GM10847 (cell line): ENCODE measurements around the gene MAN1C1.

Experiments
- POLR2A ChIP-seq: IDR thresholded peaks from 2 replicates; pipeline ENCODE4 v1.6.1; 2011; ENCODE audit not compliant: insufficient read length; ENCODE audit errors: extremely low read depth

Gene MAN1C1

GRCh38 chr1:25690396-25690956 lies 73.9 kb downstream of the MAN1C1 start:
- no peak for TF ChIP-seq POLR2A

DNA sequence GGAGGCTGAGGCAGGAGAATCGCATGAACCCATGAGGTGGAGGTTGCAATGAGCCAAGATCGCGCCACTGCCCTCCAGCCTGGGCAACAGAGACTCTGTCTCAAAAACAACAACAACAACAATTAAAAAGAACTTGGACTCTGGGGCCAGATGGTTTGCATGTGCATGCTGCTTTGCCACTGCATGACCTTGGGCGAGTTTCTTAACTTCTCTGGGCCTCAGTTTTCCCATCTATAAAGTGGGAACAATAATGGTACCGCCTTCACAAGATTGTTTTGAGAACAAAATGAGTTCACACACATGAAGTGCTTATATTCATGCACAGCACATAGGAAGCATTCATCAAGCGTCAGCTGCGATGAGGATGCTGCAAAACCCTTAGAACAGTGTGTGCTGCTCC lies 74.6 kb downstream of the MAN1C1 start:
- TF ChIP-seq POLR2A: no peak

DNA sequence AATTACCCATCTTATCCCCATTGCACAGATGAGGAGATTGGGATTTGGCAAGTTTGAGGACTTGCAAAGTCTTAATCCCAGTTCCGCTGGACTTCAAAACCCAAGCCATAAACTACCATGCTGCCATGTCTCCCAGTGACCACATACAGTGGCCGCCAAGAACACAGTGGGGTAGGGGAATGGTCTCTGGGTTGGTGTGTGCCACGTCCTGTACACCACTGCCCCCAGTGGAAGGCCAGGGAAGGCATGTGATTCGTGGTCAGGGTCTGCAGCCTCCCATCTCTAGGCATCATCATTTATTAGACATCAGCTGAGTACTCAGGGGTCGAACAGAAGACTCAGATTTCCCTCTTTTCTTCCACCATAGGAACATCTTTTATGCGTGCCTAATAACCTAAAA lies 76.0 kb downstream of the MAN1C1 start:
- TF ChIP-seq POLR2A: no peak

GRCh38 chr1:25694167-25695007 lies 77.8 kb downstream of the MAN1C1 start:
- no peak for TF ChIP-seq POLR2A

- no peak for TF ChIP-seq POLR2A
These were observed 78.6 kb downstream of the MAN1C1 start for GRCh38 chr1:25695090-25695770.

DNA sequence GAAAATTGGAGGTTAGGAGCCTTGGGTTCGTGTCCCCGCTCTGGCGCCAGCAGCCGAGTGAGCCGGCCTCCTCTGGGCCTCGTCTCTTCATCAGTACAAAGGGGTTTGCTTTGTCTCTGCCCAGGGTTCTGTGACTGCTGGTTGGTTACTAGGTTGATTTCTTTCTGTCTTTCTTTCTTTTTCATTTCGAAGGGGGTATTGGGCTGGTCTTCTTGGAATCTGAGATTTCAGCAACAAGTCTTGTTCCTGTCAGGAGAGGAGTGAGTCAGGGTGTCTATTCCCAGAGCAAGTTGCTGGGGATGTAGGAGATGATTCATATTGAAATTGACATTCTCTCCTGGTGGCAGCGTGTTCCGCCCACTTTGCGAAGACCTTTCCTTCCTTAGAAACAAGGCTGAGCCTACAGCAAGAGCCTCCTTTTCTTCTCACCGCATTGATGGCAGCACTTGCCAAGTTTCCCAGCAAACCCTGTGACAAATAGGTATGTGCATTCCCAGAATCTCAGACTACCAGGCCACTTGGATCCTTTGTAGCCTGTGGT lies 79.2 kb downstream of the MAN1C1 start:
- no peak for TF ChIP-seq POLR2A

DNA sequence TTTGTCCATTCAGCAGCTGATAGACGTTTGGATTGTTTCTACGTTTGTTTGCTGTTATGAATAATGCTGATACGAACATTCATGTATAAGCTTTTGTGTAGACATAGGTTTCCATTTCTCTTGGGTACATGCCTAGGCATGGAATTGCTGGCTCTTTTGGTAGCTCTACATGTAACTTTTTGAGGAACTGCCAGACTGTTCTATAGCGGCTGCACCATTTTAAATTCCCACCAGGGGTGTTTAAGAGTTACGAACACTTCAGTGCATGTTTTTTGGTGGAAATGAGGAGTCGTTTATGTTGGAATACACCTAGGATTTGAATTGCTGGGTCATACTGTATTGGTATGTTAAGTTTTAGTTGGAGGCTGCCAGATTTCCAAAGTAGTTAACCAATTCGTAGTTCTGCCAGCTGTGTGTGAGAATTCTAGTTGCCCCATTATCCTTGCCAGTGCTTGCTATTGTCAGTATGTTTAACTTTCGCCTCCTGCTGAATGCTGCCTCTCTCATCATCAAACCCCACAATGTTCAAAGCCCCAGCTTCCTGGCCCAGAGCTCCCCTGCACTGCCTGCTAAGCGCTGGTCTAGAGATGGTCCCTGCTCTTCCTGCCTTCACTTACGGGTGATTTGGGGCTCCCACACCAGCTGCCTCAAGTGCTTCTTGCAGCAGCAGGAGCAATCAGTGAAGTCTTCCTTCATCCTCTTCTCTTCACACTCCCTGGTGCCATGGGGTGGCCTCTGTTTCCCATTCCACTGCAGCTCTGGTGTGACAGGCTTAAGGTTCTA lies 81.0 kb downstream of the MAN1C1 start:
- no peak for TF ChIP-seq POLR2A

DNA sequence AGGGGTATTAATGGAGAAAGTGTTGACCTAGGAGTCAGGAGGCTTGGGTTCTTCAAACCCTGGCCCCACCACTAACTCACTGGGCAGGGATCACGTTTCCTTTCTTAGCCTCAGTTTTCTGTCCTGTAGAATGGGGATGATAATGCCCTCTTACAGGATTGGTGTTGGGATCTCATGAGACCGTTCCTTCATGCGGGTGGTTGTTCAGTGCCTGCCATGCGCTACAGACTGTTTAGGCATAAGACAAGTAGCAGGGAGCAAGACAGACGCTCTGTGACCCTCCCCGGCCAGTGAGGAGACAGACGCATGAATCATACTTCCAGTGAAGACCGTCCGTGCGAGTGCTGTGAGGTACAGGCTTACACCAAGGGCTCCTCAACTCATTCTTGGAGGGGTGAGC lies 81.7 kb downstream of the MAN1C1 start:
- TF ChIP-seq POLR2A: no peak

DNA sequence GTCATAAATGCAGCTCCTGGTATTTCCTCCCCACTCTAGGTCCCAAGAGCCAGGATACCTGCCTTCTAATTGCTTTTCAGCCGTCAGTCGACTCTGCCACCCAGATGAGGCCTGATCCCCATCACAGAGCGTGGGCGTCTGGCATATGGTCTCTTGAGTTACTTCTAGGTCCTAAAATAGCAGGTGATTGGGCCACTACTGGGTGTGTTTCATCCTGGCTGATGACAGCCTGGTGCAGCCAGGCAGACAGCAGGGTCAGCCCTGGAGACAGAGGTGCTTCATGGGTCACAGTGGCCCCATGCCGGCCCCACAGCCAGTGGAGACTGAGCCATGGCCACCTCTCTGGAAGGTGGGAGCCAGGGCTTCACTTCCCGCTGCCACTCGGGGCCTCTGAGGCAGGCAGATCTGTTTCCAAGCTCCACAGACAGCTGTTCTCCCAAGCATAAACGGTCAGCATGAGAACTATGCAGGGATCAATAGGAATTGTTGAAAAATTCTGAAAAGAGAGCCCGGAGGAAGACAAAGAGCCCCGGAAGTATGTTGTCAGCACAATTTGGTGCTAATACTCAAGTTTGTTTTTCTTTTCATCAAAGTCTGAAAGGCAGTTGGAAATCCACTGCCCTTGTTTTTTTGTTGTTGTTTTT lies 83.0 kb downstream of the MAN1C1 start:
- TF ChIP-seq POLR2A: no peak

GRCh38 chr1:25700144-25700523 lies 83.5 kb downstream of the MAN1C1 start:
- TF ChIP-seq POLR2A: no peak

DNA sequence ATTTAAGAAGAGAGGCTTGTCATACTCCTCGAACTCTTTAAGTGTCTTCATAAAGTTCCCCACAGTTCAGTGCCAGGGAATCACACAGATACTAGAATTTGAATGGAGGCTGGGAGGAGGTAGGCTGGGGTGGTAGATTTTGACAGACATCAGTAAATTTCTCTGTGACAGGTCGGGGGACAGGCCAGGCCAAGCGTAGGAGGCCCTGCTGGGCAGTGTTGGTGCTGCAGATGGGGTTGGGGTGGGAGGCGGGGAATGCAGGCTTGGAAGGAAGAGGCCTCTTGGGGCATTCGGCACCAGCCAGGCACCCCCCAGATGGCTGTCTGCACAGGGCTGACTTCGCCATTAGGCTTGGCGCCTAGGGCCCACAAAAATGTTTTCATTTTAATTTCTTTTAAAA lies 84.0 kb downstream of the MAN1C1 start:
- TF ChIP-seq POLR2A: no peak

DNA sequence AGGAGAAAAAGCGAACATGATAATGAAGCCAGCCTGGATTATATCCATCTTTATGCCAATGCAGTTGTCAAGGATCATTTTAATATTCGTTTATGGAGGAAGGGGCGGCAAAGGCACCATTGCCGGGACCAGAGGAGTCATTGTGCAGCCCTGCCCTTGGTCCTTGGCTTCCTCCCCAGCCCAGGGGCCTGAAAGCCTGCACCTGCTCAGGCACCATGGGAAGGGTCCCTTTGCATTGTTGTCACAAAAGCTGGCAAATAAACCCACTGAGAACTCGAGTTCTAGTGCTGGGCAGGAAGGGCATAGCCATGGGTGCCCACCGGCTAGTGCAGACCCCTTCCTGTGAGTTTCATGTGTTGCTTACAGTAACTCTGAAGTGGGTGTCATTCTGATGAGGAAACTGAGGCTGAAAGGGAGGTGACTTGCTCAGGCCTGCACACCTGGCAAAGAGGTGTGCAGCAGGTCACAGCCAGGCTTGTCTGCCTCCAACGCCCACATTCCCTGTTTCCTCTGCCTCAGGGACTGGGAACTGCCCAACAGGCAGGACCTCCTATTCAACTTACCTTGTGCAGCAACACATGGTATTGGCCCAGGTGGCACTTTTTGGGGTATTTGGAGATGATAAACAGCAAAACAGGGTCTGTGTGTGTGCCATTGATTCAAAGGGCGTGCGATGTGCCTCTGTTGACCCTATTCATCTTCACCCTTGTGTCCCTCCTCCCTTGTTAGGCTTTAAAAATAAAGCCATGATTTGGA lies 84.6 kb downstream of the MAN1C1 start:
- no peak for TF ChIP-seq POLR2A

- TF ChIP-seq POLR2A: no peak
These were observed 85.6 kb downstream of the MAN1C1 start for GRCh38 chr1:25702101-25702775.
